DOHH2 (cell line): ENCODE data around the gene ANAPC13.

ENCODE experiments used
- CTCF ChIP-seq: fragments of 200-600 bp; sonication (generic); IDR thresholded peaks from one replicate; pipeline ENCODE4 v1.5.1; 2014; ENCODE audit warnings: antibody characterized with exemption, mild to moderate bottlenecking, low read depth, low read length; ENCODE audit not compliant: poor library complexity, severe bottlenecking
- EZH2phosphoT487 ChIP-seq: fragments of 200-600 bp; sonication (generic); IDR thresholded peaks from 2 replicates; pipeline ENCODE4 v1.6.1; 2017; ENCODE audit warnings: borderline replicate concordance, mild to moderate bottlenecking, antibody characterized with exemption, low read length, moderate library complexity, mixed read lengths

GRCh38 chr3:134511500-134511899 lies 25.7 kb upstream of the ANAPC13 start:
- TF ChIP-seq CTCF (no peak), EZH2phosphoT487 (no peak)
